ENCODE results near the gene PTGFRN. TPM values are rescaled to one million over a fixed set of nuclear protein-coding genes. Genes with fewer than 3 reads are reported as not detected.

The PTGFRN gene
- total RNA-seq, 3 donors from 2014 or later (not counting 1 experiment from before 2014, with no cell fraction given): 0.71 to 1.4 (median 0.79) TPM

DNA sequence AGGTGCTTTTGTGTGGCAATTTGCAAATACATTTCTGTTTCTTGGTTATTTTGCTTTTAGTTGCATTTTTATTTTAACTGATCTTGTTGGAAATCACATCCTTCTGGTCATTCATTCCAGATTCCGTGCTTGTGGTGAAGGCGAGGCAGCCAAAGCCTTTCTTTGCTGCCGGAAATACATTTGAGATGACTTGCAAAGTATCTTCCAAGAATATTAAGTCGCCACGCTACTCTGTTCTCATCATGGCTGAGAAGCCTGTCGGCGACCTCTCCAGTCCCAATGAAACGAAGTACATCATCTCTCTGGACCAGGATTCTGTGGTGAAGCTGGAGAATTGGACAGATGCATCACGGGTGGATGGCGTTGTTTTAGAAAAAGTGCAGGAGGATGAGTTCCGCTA is 57.1 kb downstream of the PTGFRN start:
- Histone ChIP-seq H3K4me1 (ENCODE audit: control insufficient read depth, insufficient read depth, low read length) (peaks cover 9% of the 10 kb centered on the region), H3K4me3 (ENCODE audit: low read length) (no peak overlapping the region), H3K27me3 (ENCODE audit: control insufficient read depth, insufficient read depth, low read length) (no peaks in the 10 kb centered on the region), H3K9me3 (ENCODE audit: control insufficient read depth, insufficient read depth, low read length) (no peaks in the 10 kb centered on the region), H3K27ac (ENCODE audit: low read length) (no peak overlapping the region), H3K36me3 (ENCODE audit: control insufficient read depth, insufficient read depth, low read length) (no peaks in the 10 kb centered on the region)
- no peak overlapping the region for H3K4me3 Mint-ChIP-seq
- intact Hi-C loops (cut with micrococcal nuclease): no loop called here
- H3K9me3 Mint-ChIP-seq: no peaks in the 10 kb centered on the region
- peaks cover 9 to 13% of the 10 kb centered on the region in 2 donors for H3K27me3 Mint-ChIP-seq (ENCODE audit: low read depth in 2 of 2)
- no peaks in the 10 kb centered on the region for H3K36me3 Mint-ChIP-seq
- ATAC-seq (no peak), DNase-seq (no peak)
- H3K4me1 Mint-ChIP-seq: no peaks in the 10 kb centered on the region
- H3K27ac Mint-ChIP-seq: no peak overlapping the region
- 93% methylated on average over 11 of the region's 11 CpGs for WGBS (ENCODE audit: insufficient coverage)
- TF ChIP-seq, protein P1, sequence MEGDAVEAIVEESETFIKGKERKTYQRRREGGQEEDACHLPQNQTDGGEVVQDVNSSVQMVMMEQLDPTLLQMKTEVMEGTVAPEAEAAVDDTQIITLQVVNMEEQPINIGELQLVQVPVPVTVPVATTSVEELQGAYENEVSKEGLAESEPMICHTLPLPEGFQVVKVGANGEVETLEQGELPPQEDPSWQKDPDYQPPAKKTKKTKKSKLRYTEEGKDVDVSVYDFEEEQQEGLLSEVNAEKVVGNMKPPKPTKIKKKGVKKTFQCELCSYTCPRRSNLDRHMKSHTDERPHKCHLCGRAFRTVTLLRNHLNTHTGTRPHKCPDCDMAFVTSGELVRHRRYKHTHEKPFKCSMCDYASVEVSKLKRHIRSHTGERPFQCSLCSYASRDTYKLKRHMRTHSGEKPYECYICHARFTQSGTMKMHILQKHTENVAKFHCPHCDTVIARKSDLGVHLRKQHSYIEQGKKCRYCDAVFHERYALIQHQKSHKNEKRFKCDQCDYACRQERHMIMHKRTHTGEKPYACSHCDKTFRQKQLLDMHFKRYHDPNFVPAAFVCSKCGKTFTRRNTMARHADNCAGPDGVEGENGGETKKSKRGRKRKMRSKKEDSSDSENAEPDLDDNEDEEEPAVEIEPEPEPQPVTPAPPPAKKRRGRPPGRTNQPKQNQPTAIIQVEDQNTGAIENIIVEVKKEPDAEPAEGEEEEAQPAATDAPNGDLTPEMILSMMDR (IDR thresholded peaks at IDR 0.05): no peak

DNA sequence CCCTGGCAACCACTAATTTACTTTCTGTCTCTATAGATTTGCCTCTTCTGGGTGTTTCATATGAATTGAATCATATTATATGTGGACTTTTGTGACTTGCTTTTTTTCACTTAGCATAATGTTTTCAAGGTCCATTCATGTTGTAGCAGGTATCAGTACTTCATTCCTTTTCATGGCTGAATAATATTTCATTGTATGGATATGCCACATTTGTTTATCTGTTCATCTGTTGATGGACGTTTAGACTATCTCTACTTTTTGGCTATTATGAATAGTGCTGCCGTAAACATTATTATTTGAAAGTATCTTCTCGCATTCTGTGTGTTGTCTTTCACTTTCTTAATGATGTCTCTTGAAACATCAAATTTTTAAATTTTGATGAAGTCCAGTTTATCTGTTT is 59.0 kb downstream of the PTGFRN start:
- TF ChIP-seq, protein P1 (IDR thresholded peaks at IDR 0.05): no peak
- WGBS (ENCODE audit: insufficient coverage): 87% methylated on average over 3 of the region's 3 CpGs

DNA sequence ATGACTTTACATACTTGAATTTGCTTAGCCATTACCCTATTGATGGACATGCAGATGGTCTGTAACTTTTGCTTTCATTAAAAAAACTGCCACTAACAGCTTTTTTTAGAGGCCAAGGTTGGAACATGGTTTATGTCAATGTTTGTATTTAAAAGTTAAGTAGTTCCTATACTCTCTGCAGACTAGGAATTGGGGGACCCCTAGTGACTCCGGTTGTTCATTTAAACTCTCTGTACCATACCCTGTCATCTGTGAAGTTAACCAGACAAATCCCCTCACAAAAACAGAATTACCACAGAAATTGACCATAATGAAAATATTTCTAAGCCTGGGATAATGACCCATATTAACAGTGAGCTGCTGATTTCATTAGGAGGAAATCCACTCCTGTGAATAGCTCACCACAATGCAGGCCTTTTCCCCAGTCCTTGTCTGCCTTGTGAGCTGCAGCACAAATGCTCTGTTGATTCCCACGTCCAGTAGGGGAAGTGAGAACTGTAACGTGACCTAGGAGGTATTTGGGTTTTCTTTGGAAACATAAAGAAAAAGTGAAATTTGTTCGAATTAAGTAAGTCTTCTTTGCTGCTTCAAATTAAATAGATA is 61.6 kb downstream of the PTGFRN start:
- Mint-ChIP-seq H3K36me3 (no peaks in the 10 kb centered on the region), H3K4me3 (no peak overlapping the region), H3K27me3 (ENCODE audit: low read depth in 2 of 2) (peaks cover 13% of the 10 kb centered on the region in 2 donors), H3K9me3 (no peaks in the 10 kb centered on the region), H3K27ac (no peak overlapping the region), H3K4me1 (no peaks in the 10 kb centered on the region)
- 87% methylated on average over 4 of the region's 4 CpGs for WGBS (ENCODE audit: insufficient coverage)
- Histone ChIP-seq H3K4me3 (ENCODE audit: low read length) (no peak overlapping the region), H3K36me3 (ENCODE audit: control insufficient read depth, insufficient read depth, low read length) (no peaks in the 10 kb centered on the region), H3K4me1 (ENCODE audit: control insufficient read depth, insufficient read depth, low read length) (no peaks in the 10 kb centered on the region), H3K27me3 (ENCODE audit: control insufficient read depth, insufficient read depth, low read length) (no peaks in the 10 kb centered on the region), H3K9me3 (ENCODE audit: control insufficient read depth, insufficient read depth, low read length) (no peaks in the 10 kb centered on the region), H3K27ac (ENCODE audit: low read length) (no peak overlapping the region)
- DNase-seq (no peak), ATAC-seq (no peak)
- TF ChIP-seq, protein P1 (IDR thresholded peaks at IDR 0.05): no peak
- intact Hi-C loops (cut with micrococcal nuclease): no loop called here

More for the DNA sequence above, 59.0 kb downstream of the PTGFRN start:
- Histone ChIP-seq H3K4me3 (ENCODE audit: low read length) (no peak overlapping the region), H3K36me3 (ENCODE audit: control insufficient read depth, insufficient read depth, low read length) (no peaks in the 10 kb centered on the region), H3K27me3 (ENCODE audit: control insufficient read depth, insufficient read depth, low read length) (no peaks in the 10 kb centered on the region), H3K27ac (ENCODE audit: low read length) (no peak overlapping the region), H3K4me1 (ENCODE audit: control insufficient read depth, insufficient read depth, low read length) (no peaks in the 10 kb centered on the region), H3K9me3 (ENCODE audit: control insufficient read depth, insufficient read depth, low read length) (no peaks in the 10 kb centered on the region)
- H3K27me3 Mint-ChIP-seq (ENCODE audit: low read depth in 2 of 2): peaks cover 9 to 13% of the 10 kb centered on the region in 2 donors
- H3K4me3 Mint-ChIP-seq: no peak overlapping the region
- intact Hi-C loops (cut with micrococcal nuclease): no loop called here
- no peak for DNase-seq
- no peaks in the 10 kb centered on the region for H3K4me1 Mint-ChIP-seq
- no peak overlapping the region for H3K27ac Mint-ChIP-seq
- H3K9me3 Mint-ChIP-seq: no peaks in the 10 kb centered on the region
- H3K36me3 Mint-ChIP-seq: no peaks in the 10 kb centered on the region
- ATAC-seq: no peak
